ENCODE results near the gene MRPL28. TPM values are rescaled to one million over a fixed set of nuclear protein-coding genes. Genes with fewer than 3 reads are reported as not detected.

MRPL28 gene
- polyA plus RNA-seq, 1 of the 3 experiments (the other 2 are of a cell fraction), result 320 TPM

GRCh38 chr16:410516-411178 is 40.3 kb upstream of the MRPL28 start:
- ChIA-PET POLR2A (no interaction called here), CTCF (no interaction called here)
- H3K36me3 ChIP-seq (replicated peaks in 1 of 2; ENCODE audit: control insufficient read depth in 1 of 2, insufficient read depth in 2 of 2, low read length in 1 of 2), result peaks cover 0 to 10% of the 10 kb centered on the region in 2 experiments

GRCh38 chr16:407253-407652 is 36.9 kb upstream of the MRPL28 start:
- Histone ChIP-seq H3K36me3 (replicated peaks in 1 of 2; ENCODE audit: control insufficient read depth in 1 of 2, insufficient read depth in 2 of 2, low read length in 1 of 2) (peaks cover 0 to 10% of the 10 kb centered on the region in 2 experiments), H3K9ac (no peak overlapping the region), H3K27ac (ENCODE audit: low read depth in 2 of 2, low read length in 1 of 2) (no peak overlapping the region), H3F3A (replicated peaks; ENCODE audit: insufficient read depth) (peaks cover 8% of the 10 kb centered on the region), H3K4me3 (ENCODE audit: low read depth in 2 of 2, low read length in 1 of 2) (no peak overlapping the region), H3K9me3 (no peaks in the 10 kb centered on the region), H3K4me2 (no peak overlapping the region), H3K4me1 (ENCODE audit: control insufficient read depth in 1 of 2, insufficient read depth in 2 of 2, low read depth in 1 of 2, low read length in 1 of 2) (no peaks in the 10 kb centered on the region), H3K27me3 (ENCODE audit: insufficient read depth) (no peaks in the 10 kb centered on the region), H3K79me2 (ENCODE audit: insufficient read depth) (peaks cover 10% of the 10 kb centered on the region), H2AFZ (ENCODE audit: low read depth) (no peak overlapping the region), H3K9me2 (no peaks in the 10 kb centered on the region), H4K20me1 (ENCODE audit: insufficient read depth) (no peaks in the 10 kb centered on the region)
- ChIA-PET CTCF (no interaction called here), POLR2A (no interaction called here)
- no peak for DNase-seq
- 83% methylated on average over 2 of the region's 16 CpGs for WGBS (ENCODE audit: low lambda C conversion rate)
- TF ChIP-seq EP300 (IDR thresholded peaks at IDR 0.05; ENCODE audit: borderline replicate concordance in 1 of 2, low read depth in 1 of 2, low read length in 1 of 2) (no peak), ZBTB33 (IDR thresholded peaks at IDR 0.05; ENCODE audit: borderline replicate concordance, low read depth) (no peak), RFX5 (IDR thresholded peaks at IDR 0.05; ENCODE audit: low read length) (no peak), PBX3 (IDR thresholded peaks at IDR 0.05) (no peak), ELF1 (IDR thresholded peaks at IDR 0.05) (no peak), IRF3 (IDR thresholded peaks at IDR 0.05; ENCODE audit: low read depth, low read length) (no peak)

More at GRCh38 chr16:410516-411178, 40.3 kb upstream of the MRPL28 start:
- Histone ChIP-seq H3K9me3 (no peaks in the 10 kb centered on the region), H3K79me2 (ENCODE audit: insufficient read depth) (no peaks in the 10 kb centered on the region), H3K4me1 (ENCODE audit: control insufficient read depth in 1 of 2, insufficient read depth in 2 of 2, low read depth in 1 of 2, low read length in 1 of 2) (no peaks in the 10 kb centered on the region), H2AFZ (ENCODE audit: low read depth) (no peak overlapping the region), H3K27me3 (ENCODE audit: insufficient read depth) (no peaks in the 10 kb centered on the region), H4K20me1 (ENCODE audit: insufficient read depth) (no peaks in the 10 kb centered on the region), H3F3A (replicated peaks; ENCODE audit: insufficient read depth) (no peaks in the 10 kb centered on the region), H3K9ac (no peak overlapping the region), H3K4me3 (ENCODE audit: low read depth in 2 of 2, low read length in 1 of 2) (no peak overlapping the region), H3K4me2 (no peak overlapping the region), H3K9me2 (no peaks in the 10 kb centered on the region), H3K27ac (ENCODE audit: low read depth in 2 of 2, low read length in 1 of 2) (no peak overlapping the region)
- DNase-seq, result no peak
- TF ChIP-seq ZBTB33 (IDR thresholded peaks at IDR 0.05; ENCODE audit: borderline replicate concordance, low read depth), result no peak
- 97% methylated on average over 19 of the region's 36 CpGs for WGBS (ENCODE audit: low lambda C conversion rate)

All from SK-N-SH (cell line).